ELR (cell line): Measurements from ENCODE around the gene SLC27A2.
A peak's percentile ranks its signal among the peaks of the same experiment; 100 is the strongest.
"Not testable (repeated sequence)": the region's sequence is repeated elsewhere in the genome, so short reads cannot be mapped to it uniquely, and the experiment has no call there.

ENCODE experiments used
- DNase-seq: peaks from one replicate; pipeline ENCODE4 v3.0.0-alpha.2; 2015; ENCODE audit warnings: low read depth

Gene SLC27A2

DNA sequence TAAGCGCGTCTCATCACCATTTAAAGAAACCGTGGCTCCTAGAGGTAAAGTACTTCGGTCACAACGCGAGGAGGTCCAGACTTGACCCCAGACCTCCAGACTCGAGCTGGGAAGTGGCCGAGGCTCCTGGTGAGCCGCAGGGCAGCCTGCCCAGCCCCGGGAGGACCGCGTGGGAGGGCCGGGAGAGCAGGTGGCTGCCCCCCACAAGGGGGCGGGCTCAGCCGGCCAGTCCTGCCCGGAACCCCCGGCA lies at the start of gene SLC27A2:
SLC27A2 (plus strand) TSS at position 228 of the 250 bp plus-strand sequence. CDS start 232 bp downstream, outside the sequence.
- DNase-seq, result peak; percentile 26

DNA sequence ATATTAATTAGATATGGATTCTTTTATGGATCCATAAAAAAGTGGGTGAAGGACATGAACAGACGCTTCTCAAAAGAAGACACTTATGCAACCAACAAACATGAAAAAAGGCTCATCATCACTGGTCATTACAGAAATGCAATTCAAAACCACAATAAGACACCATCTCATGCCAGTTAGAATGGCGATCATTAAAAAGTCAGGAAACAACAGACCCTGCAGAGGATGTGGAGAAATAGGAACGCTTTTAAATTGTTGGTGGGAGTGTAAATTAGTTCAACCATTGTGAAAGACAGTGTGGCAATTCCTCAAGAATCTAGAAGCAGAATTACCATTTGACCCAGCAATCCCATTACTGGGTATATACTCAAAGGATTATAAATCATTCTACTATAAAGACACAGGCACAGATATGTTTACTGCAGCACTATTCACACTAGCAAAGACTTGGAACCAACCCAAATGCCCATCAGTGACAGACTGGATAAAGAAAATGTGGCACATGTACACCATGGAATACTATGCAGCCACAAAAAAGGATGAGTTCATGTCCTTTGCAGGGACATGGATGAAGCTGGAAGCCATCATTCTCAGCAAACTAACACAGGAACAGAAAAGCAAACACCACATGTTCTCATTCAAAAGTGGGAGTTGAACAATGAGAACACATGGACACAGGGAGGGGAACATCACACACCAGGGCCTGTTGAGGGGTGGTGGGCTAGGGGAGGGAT lies 49.6 kb upstream of the SLC27A2 start:
- DNase-seq, result not testable (repeated sequence)

DNA sequence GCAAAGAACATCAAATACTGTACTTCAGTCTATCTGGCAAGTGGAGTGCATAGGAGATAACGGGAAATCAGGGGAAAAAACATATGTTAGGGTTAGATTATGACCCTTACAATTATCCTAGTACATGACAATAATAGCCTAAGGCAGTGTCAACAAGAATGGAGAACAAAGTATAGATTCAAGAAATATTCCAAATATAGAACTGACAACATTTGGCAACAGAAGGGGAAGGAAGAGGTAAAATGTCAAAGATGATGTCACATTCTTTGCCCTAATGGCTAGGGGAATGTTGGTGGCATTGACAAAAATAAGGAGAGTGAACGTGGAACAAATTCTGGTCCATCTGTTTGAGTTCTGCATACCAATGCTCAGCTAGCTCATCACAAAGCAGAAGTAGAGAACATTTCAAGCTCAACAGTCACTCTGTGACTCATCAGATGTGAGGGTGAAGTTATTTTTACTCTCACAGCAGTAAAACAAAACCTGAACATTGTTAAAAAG lies 47.4 kb upstream of the SLC27A2 start:
- DNase-seq, result peak; percentile 75

DNA sequence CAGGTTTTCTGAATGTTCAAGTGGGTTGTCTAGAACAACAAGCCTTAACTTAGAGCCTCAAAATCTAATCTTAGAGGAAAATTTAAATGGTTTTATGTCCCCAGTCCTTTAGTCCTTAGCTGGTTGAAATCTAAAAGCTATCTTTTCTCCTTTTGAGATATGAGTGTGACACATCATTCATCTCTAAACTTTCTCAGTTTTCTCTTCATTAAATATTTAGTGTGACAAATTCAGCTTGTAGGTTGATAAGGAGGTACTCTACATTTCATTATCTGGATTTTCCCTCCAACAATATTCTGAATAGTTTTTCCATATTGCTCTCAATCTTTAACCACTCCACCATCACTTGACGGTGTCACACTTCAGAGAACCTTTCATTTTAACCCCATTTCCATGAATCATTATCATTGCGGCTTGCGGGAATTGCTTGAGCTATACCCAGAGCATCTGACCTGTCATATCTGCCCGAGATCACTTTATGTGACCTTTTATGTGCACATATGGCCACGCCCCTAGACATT lies 46.9 kb upstream of the SLC27A2 start:
- DNase-seq, result peak; percentile 66

DNA sequence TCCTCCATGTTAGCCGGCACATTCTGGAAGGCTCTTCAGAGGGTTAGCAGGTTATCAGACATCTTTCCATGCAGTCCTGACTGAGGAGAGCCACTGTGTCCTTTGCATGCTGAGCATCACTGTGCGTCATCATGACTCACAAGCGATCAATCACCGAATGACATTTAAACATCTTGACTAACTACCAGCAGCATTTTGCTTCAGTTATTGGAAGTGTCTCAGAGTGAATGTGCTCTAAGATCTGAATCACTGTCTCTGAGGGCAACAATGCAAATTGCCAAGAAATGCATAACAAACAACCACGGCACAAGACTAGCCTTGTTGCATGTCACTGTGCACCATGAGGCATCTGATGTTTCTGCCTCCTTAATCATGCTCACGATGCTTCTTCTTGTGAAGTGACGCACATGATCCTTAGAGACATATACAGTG lies 44.6 kb upstream of the SLC27A2 start:
- DNase-seq, result peak; percentile 94

DNA sequence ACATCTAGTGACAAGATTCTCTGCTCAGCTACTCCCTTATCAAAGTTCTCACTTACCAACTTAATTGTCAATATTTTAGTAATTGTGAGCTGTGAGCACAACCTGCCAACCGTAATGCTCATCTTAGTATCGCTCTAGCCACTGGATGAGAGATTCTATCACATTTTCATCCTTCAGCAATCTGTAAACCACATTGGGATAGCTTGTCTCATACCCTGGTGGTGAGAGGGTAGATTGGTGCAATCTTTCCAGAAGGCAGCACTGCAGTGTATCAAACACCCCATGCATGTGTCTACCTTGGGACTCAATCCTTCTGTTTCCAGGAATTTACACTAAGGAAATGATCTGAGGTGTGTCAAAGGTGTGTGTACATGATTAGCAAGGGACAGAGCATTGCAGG lies 44.1 kb upstream of the SLC27A2 start:
- DNase-seq, result peak; percentile 28

DNA sequence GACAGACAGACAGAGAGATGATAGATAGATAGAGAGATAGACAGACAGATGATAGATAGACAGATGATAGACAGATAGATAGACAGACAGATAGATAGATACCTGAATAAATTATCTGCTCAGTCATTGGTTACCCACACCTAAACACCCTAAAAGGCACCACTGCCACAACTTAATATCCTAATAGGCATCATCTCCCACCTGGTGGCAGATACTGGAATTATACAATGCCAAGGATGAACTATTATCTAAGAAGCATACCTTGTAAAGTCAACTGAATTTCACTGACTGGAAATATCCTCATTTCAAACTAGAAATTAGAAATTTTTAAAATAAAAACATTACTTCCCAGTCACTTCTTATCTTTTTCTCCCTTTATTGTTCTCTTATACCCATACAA lies 43.6 kb upstream of the SLC27A2 start:
- peak; percentile 17 for DNase-seq

DNA sequence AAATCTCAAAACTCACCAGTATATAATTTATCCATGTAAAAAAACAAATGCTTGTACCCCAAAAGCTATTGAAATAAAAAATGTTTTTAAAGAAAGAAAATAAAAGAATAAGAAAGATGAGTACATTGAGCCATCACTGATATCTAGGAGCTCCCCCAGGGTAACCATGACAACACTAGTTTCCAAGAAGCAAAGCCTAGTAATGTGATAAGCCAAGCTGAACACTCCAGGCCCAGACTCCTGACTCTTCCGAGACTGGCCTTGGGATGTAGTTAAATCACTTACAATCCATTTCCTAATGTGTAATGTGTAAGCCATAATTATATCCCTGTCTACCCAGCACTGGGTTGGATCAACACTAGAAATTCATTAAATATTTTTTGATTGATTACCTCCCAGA lies 41.9 kb upstream of the SLC27A2 start:
- no peak for DNase-seq

DNA sequence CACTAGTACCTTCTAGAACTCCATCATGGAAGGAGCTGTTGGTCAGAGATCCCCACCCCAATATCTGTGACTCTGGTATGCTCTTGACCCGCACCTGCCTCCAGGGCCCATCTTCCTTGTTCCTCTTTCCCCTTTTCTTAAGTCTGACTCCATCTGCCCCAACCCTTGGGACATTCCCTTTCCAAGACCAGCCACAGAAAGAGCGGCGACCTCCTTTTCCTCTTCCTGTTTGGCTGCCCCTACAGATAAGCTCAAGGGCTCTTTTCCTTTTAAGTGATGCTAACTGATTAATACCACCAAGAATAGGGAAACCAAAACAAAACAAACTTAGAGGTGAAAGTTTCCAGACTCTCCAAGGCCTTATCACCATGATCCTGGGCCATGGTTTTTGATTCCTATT lies 41.0 kb upstream of the SLC27A2 start:
- DNase-seq, result no peak

DNA sequence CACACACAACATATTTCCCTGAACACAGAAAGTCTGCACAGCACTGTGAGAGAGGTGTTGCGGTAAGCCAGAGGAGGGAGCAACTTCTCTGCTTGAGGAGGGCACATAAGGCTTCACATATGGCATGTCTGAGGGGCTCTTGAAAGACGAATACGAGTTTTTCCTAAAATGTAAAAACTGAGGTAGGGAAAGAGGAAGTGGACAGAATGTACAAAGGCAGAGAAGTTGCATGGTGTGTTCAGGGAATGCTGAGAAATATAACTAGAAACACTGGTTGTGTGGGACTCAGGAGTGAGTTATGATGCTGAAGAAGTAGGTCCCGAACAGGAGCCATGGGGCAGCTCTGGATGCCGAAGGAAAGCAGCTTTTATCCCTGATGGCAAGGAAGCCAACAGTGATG lies 40.1 kb upstream of the SLC27A2 start:
- no peak for DNase-seq

DNA sequence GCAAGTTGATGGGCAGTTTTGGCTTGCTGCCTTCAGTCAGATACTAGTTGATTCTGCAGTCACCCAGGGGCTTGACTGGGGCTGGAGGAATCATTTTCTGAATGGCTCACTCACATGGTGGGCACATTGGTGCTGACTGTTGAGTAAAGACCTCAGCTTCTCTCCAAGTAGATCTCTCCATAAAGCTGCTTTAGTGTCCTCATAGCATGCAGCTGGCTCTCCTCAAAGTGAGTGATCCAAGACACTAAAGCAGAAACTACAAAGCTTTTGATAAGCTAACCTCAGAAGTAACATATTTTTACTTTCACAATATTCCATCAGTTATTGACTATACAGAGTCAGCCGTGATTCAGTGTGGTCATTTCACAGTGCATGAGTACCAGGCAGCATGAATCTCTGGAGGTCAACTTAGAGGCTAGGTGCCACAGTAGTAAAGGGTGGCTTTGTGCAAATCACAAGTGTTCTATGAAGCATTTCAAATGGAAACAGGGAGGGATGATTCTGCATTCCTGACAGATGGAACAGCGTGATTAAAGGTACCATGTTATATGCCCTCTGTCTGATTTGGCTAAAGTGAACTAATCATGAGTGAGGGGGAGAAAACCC lies 38.6 kb upstream of the SLC27A2 start:
- no peak for DNase-seq

DNA sequence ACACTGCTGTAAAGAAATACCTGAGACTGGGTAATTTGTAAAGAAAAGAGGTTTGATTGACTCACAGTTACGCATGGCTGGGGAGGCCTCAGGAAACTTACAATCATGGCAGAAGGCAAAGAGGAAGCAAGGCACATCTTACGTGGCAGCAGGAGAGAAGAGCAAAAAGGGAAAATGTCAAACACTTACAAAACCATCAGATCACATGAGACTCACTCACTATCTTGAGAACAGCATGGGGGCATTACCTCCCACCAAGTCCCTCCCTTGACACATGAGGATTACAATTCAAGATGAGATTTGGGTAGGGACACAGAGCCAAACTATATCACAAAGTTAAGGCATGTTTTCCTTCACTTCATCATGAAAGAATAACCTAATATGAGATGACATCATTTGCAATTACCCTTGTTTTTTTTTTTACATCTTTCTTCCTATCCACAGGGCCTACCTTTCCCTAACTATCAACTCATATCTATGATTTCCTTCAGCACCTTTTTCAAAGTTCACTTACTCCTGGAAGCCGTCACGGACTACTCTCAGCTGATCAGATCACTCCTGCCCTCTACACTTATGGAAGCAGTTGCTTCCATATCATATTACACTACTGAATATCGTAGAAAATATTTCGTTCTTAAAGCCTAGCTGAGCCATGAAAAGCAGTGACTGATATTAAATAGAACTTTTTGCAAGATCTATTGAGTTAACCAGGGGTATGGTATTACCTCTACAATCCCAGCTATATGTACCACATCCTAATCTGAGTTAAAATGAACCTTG lies 37.5 kb upstream of the SLC27A2 start:
- DNase-seq, result no peak

DNA sequence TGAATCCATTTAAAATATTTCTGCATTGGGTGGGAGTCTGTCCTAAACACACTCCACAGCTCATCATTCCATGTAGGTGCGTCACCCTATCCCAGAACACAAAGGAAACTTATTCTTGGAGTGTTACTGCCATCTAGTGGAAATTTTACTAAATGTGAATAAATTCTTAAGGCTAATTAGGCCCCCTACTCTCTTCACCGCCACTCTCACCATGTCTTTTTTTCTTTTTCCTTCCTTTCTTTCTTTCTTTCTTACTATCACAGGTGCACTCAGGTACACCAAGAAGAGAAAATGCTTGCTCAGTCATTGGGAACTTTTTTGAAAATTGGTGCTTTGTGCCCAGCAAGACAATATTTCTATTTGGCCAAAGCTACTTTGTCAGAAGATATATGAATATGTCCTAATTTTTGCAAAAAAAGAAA lies 36.5 kb upstream of the SLC27A2 start:
- peak; percentile 90 for DNase-seq

DNA sequence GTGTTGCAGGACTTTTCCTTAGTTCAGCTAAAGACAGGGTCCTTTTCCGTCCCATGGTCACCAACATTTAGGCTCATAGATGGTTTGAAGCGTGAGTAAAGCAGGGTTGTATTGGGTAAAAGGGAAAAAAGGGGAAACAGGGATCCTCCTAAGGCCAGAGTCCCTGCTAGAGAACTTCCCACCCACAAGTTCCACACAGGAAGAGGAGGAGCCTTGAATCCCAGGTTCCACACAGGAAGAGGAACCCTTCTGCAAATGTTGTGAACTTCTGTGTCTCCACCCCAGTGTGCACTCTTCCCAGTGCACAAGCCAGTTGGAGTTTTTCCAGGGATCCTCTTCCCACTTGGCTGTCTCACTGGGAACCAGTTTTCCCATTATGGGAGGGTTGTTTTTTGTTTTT lies 35.4 kb upstream of the SLC27A2 start:
- no peak for DNase-seq

DNA sequence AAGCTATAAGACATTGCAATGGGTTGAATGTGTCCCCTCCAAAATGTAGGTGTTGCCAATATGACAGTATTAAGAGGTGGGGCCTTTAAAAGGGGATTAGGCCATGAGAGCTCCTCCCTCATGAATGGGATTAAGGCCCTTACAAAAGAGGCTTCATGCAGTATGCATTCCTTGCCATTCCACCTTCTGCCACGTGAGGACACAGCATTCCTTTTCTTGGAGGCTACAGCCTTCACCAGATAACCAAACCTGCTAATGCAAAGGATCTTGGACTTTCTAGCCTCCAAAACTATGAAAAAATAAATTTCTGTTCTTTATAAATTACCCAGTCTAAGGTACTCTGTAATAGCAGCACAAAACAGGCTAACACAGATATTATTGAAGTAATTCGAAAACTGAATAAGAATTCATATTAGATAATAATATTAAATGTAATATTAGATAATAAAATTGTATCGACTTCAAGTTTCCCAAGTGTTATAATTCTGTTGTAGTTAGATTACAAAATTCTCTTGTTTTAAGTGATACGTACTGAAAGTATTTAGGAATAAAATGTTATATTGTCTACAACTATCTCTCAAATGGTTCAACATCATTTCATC lies 33.5 kb upstream of the SLC27A2 start:
- peak; percentile 79 for DNase-seq

DNA sequence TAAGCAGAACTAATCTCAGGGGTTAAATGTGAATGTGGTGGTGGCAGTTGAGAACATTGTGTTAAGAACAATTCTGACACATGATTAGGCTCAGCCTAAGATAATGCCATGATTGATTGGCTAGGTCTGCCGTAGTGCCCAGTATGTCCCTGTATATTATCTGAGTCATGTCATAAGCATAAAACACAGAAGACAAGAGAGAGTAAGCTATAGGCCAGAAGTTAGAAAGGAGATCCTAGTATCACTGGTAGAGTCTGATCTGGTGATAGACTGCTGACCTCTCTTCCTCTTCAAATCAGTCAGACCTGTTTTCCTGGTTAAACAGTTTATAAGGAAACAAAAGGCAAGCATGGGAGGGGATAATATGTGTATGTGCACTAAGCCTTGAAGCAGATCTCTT lies 32.9 kb upstream of the SLC27A2 start:
- no peak for DNase-seq

DNA sequence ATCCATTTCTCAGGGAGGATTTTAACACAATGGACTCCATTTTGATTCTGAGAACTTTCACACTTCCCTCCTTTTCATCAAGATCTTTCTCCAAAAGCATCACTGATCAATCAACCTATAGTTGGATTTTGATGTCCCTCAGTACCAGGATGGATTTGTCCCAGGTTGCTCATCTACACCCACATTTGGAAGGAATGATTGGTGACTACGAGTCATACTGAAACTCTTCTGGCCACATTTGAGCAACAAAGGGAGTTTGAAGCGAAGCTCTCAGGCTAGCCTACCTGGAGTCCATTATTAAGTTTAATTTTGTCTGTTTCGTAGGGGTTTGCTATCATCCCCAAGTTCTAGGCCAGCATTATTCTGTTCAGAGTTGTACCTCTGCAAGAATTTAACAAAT lies 31.6 kb upstream of the SLC27A2 start:
- DNase-seq, result no peak

DNA sequence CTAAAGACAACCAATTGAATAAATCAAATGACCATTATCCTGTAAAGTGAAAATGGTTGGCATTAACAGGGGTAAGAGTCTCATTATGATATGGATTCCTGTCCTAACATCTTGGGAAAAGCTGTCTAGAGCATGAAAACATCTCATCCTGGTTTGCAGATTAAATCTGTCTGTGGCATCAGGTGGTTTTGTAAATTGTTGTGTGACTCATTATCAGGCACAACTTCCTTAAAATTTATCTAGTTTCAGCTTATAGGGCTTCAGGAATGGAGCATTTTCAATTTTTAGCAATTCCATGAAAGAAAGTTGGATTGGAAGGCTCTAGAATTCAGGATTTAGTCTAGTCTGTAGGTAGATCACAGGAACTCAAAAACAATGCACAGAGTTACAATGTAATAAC lies 31.1 kb upstream of the SLC27A2 start:
- no peak for DNase-seq

DNA sequence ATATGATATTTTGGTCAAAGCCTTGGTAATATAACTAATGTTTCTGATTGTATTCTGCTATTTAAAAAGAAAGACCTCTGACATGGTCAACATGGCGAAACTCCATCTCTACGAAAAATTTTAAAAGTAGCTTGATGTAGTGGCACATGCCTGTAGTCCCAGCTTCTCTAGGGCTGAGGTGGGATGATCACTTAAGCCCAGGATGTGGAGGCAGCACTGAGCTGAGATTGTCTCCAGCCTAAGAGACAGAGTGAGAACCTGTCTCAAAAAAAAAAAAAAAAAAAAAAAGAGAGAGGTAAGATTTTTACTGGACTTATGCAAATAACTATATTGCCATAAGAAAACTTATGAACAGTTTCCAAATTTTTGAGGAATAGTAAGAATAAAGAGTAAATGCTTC lies 30.5 kb upstream of the SLC27A2 start:
- DNase-seq, result no peak

DNA sequence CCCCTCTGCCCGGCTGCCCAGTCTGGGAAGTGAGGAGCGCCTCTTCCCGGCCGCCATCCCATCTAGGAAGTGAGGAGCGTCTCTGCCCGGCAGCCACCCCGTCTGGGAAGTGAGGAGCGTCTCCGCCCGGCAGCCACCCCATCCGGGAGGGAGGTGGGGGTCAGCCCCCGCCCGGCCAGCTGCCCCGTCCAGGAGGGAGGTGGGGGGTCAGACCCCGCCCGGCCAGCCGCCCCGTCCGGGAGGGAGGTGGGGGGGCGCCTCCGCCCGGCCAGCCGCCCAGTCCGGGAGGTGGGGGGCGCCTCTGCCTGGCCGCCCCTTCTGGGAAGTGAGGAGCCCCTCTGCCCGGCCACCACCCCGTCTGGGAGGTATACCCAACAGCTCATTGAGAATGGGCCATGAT lies 23.8 kb upstream of the SLC27A2 start:
- DNase-seq, result not testable (repeated sequence)

DNA sequence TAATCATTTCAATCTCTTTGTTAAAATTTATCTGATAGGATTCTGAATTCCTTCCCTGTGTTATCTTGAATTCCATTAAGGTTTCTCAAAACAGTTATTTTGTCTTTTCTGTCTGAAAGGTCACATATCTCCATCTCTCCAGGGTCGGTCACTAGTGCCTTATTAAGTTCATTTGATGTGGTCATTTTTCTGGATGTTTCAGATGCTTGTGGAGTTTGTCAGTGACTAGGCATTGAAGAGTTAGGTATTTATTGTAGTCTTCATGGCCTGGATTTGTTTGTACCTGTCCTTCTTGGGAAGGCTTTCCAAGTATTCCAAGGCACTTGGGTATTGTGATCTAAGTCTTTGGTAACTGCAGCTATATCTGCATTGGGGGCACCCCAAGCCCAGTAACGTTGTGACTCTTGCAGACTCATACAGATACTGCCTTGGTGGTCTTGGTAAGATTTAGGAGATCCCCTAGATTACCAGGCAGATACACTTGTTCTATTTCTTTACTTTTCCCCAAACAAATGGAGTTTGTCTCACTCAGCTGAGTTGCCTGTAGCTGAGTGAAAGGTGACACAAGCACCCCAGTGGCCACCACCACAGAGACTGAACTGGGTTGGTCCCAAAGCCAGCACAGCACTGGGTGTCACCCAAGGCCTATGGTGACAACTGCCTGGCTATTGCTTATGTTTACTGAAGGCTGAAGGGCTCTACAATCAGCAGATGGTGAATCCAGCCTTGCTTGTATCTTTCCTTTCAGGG lies 18.9 kb upstream of the SLC27A2 start:
- DNase-seq, result peak; percentile 55
